NCI-H526 (cell line): ENCODE data around the gene FAM89A.
"Not testable (repeated sequence)": the region's sequence is repeated elsewhere in the genome, so short reads cannot be mapped to it uniquely, and the experiment has no call there.

Source experiments
- DNase-seq, 2 experiments: peaks; one replicate each; lab custom pipeline; 2025; lab: John Stamatoyannopoulos, UW

FAM89A gene

GRCh38 chr1:230992100-230992774 is 47.8 kb downstream of the FAM89A start:
- DNase-seq: no peak

- DNase-seq: no peak
These were observed 52.6 kb downstream of the FAM89A start for GRCh38 chr1:230987448-230987847.

- no peak for DNase-seq
These were observed 53.1 kb downstream of the FAM89A start for GRCh38 chr1:230986976-230987375.

GRCh38 chr1:230985711-230986110 is 54.3 kb downstream of the FAM89A start:
- DNase-seq: peak in 1 of 2 experiments; percentile 14

GRCh38 chr1:230984622-230985515 is 55.2 kb downstream of the FAM89A start:
- DNase-seq: not testable (repeated sequence)

- DNase-seq: no peak
These were observed 56.2 kb downstream of the FAM89A start for GRCh38 chr1:230983811-230984210.

GRCh38 chr1:230982696-230983095 is 57.4 kb downstream of the FAM89A start:
- no peak for DNase-seq

- DNase-seq: no peak
These were observed 60.1 kb downstream of the FAM89A start for GRCh38 chr1:230979952-230980351.

- no peak for DNase-seq
These were observed 60.7 kb downstream of the FAM89A start for GRCh38 chr1:230979389-230979716.

- peak; percentile 95 to 98 for DNase-seq
These were observed 61.3 kb downstream of the FAM89A start, which contains the start of the genes ARV1 and TTC13 for GRCh38 chr1:230978491-230979388. Gene ARV1, plus strand, starts transcription at chr1:230979094. Its CDS starts 12 bp downstream, at chr1:230979106. Gene TTC13, minus strand, starts transcription at chr1:230978861. Its CDS starts 31 bp downstream, at chr1:230978830.

GRCh38 chr1:230977761-230978490 is 62.1 kb downstream of the FAM89A start:
- DNase-seq: peak in 1 of 2 experiments; percentile 63

- DNase-seq: no peak
These were observed 63.0 kb downstream of the FAM89A start for GRCh38 chr1:230976825-230977747.

- no peak for DNase-seq
These were observed 63.7 kb downstream of the FAM89A start for GRCh38 chr1:230976360-230976759.

- no peak for DNase-seq
These were observed 64.4 kb downstream of the FAM89A start for GRCh38 chr1:230975636-230976035.

- no peak for DNase-seq
These were observed 67.2 kb downstream of the FAM89A start for GRCh38 chr1:230972855-230973271.

GRCh38 chr1:230971771-230972170 is 68.3 kb downstream of the FAM89A start:
- no peak for DNase-seq

- DNase-seq: no peak
These were observed 69.6 kb downstream of the FAM89A start for GRCh38 chr1:230970432-230970831.
